H9 (cell line): Measurements from ENCODE around the gene LEMD3. TPM values are rescaled to one million over a fixed set of nuclear protein-coding genes. Genes with fewer than 3 reads are reported as not detected.

Source experiments
- DNase-seq: peaks from one replicate; pipeline ENCODE4 v3.0.0-alpha.2; 2017
- H2AFZ ChIP-seq: one replicate; pipeline ENCODE4 v1.6.1; 2013; ENCODE audit warnings: mild to moderate bottlenecking, low read length, control low read depth, moderate library complexity
- H2AK5ac ChIP-seq: 2 replicates; pipeline ENCODE4 v1.6.1; 2013; ENCODE audit warnings: low read length, control low read depth, mixed read lengths; ENCODE audit not compliant: insufficient read length
- H2BK120ac ChIP-seq: one replicate; pipeline ENCODE4 v1.6.1; 2013; ENCODE audit warnings: low read depth, mild to moderate bottlenecking, low read length, control low read depth, inconsistent platforms; ENCODE audit not compliant: poor library complexity, severe bottlenecking
- H2BK12ac ChIP-seq: 2 replicates; pipeline ENCODE4 v1.6.1; 2013; ENCODE audit warnings: low read length, control low read depth, mixed read lengths, low read depth; ENCODE audit not compliant: insufficient read length
- H2BK15ac ChIP-seq: 2 replicates; pipeline ENCODE4 v1.6.1; 2013; ENCODE audit warnings: low read depth, low read length, control low read depth
- H2BK20ac ChIP-seq: one replicate; pipeline ENCODE4 v1.6.1; 2013; ENCODE audit warnings: low read depth, mild to moderate bottlenecking, low read length, control low read depth, inconsistent platforms; ENCODE audit not compliant: poor library complexity, severe bottlenecking
- H2BK5ac ChIP-seq: 2 replicates; pipeline ENCODE4 v1.6.1; 2013; ENCODE audit warnings: low read length, control low read depth, mixed read lengths; ENCODE audit not compliant: insufficient read length
- H3K14ac ChIP-seq: 2 replicates; pipeline ENCODE4 v1.6.1; 2013; ENCODE audit warnings: low read length, control low read depth; ENCODE audit not compliant: insufficient read depth
- H3K18ac ChIP-seq: 2 replicates; pipeline ENCODE4 v1.6.1; 2013; ENCODE audit warnings: low read depth, mild to moderate bottlenecking, mixed read lengths, low read length, control low read depth; ENCODE audit not compliant: insufficient read length
- H3K23ac ChIP-seq: 2 replicates; pipeline ENCODE4 v1.6.1; 2013; ENCODE audit warnings: low read length, control low read depth, mixed read lengths, low read depth; ENCODE audit not compliant: insufficient read length
- H3K23me2 ChIP-seq: 2 replicates; pipeline ENCODE4 v1.6.1; 2013; ENCODE audit warnings: low read depth, mild to moderate bottlenecking, mixed read lengths, low read length, control low read depth; ENCODE audit not compliant: insufficient read length, poor library complexity, severe bottlenecking
- H3K27ac ChIP-seq: 2 replicates; pipeline ENCODE4 v1.5.1; 2013; ENCODE audit warnings: low read length, control low read depth, mixed read lengths, low read depth; ENCODE audit not compliant: insufficient read length
- H3K27me3 ChIP-seq: 2 replicates; pipeline ENCODE4 v1.6.1; 2013; ENCODE audit warnings: low read length, control low read depth, inconsistent platforms; ENCODE audit not compliant: insufficient read depth
- H3K4ac ChIP-seq: 2 replicates; pipeline ENCODE4 v1.6.1; 2013; ENCODE audit warnings: low read depth, mild to moderate bottlenecking, control low read depth, inconsistent platforms, low read length, moderate library complexity
- H3K4me1 ChIP-seq: 2 replicates; pipeline ENCODE4 v1.6.1; 2013; ENCODE audit warnings: low read length, control low read depth, inconsistent platforms; ENCODE audit not compliant: insufficient read depth
- H3K4me2 ChIP-seq: 2 replicates; pipeline ENCODE4 v1.6.1; 2013; ENCODE audit warnings: low read length, control low read depth, mixed read lengths; ENCODE audit not compliant: insufficient read length, insufficient read depth
- H3K56ac ChIP-seq: 2 replicates; pipeline ENCODE4 v1.6.1; 2013; ENCODE audit warnings: low read depth, mild to moderate bottlenecking, mixed read lengths, low read length, control low read depth; ENCODE audit not compliant: insufficient read length
- H3K79me1 ChIP-seq: 2 replicates; pipeline ENCODE4 v1.6.1; 2013; ENCODE audit warnings: low read depth, mild to moderate bottlenecking, moderate library complexity, low read length, control low read depth, inconsistent platforms; ENCODE audit not compliant: insufficient read depth, poor library complexity, severe bottlenecking
- H3K79me2 ChIP-seq: 2 replicates; pipeline ENCODE4 v1.6.1; 2013; ENCODE audit warnings: low read length, control low read depth, inconsistent platforms; ENCODE audit not compliant: insufficient read depth
- H3K9ac ChIP-seq: 2 replicates; pipeline ENCODE4 v1.6.1; 2013; ENCODE audit warnings: low read length, control low read depth, mixed read lengths; ENCODE audit not compliant: insufficient read length; ENCODE audit errors: extremely low read depth
- H3K9me3 ChIP-seq: one replicate; pipeline ENCODE4 v1.6.1; 2013; ENCODE audit warnings: low read depth, low read length, inconsistent platforms; ENCODE audit not compliant: control insufficient read depth
- H3T11ph ChIP-seq: one replicate; pipeline ENCODE4 v1.6.1; 2013; ENCODE audit warnings: mild to moderate bottlenecking, low read length, control low read depth, inconsistent platforms
- H4K20me1 ChIP-seq: one replicate; pipeline ENCODE4 v1.6.1; 2013; ENCODE audit not compliant: control insufficient read depth, insufficient read length, insufficient read depth
- H4K5ac ChIP-seq: 2 replicates; pipeline ENCODE4 v1.6.1; 2013; ENCODE audit warnings: low read depth, mild to moderate bottlenecking, mixed read lengths, low read length, control low read depth; ENCODE audit not compliant: insufficient read length
- H4K8ac ChIP-seq: replicated peaks from 2 replicates; pipeline ENCODE4 v1.6.1; 2013; ENCODE audit warnings: low read length, control low read depth, mixed read lengths, low read depth; ENCODE audit not compliant: insufficient read length
- H4K91ac ChIP-seq: 2 replicates; pipeline ENCODE4 v1.6.1; 2013; ENCODE audit warnings: low read depth, mild to moderate bottlenecking, moderate library complexity, mixed read lengths, low read length, control low read depth; ENCODE audit not compliant: insufficient read length
- H3K27ac Mint-ChIP-seq, 3 experiments: 2 replicates in 2 of 3; 3 replicates in 1 of 3; pipeline ENCODE4 v1.8.0; 2020 to 2021; ENCODE audit warnings: mixed read lengths in 3 of 3, mild to moderate bottlenecking in 1 of 3, moderate library complexity in 1 of 3
- H3K27me3 Mint-ChIP-seq: 2 replicates; pipeline ENCODE4 v1.8.0; 2021; ENCODE audit warnings: low read depth, mild to moderate bottlenecking, moderate library complexity, mixed read lengths
- H3K36me3 Mint-ChIP-seq, 3 experiments: 2 replicates in 2 of 3; 3 replicates in 1 of 3; pipeline ENCODE4 v1.8.0; 2020 to 2021; ENCODE audit warnings: low read depth in 3 of 3, mixed read lengths in 3 of 3; ENCODE audit not compliant: insufficient read depth in 1 of 3
- H3K4me1 Mint-ChIP-seq, 2 experiments: 2 replicates each; pipeline ENCODE4 v1.8.0; 2020; ENCODE audit warnings: mixed read lengths in 2 of 2
- H3K4me3 Mint-ChIP-seq, 2 experiments: 2 replicates in 1 of 2; 3 replicates in 1 of 2; pipeline ENCODE4 v1.8.0; 2020 to 2021; ENCODE audit warnings: mild to moderate bottlenecking in 2 of 2, mixed read lengths in 2 of 2, moderate library complexity in 1 of 2
- H3K9me3 Mint-ChIP-seq, 2 experiments: 2 replicates in 1 of 2; 3 replicates in 1 of 2; pipeline ENCODE4 v1.8.0; 2020; ENCODE audit warnings: mild to moderate bottlenecking in 2 of 2, mixed read lengths in 2 of 2, moderate library complexity in 1 of 2
- CTCF ChIP-seq: fragments of 200-600 bp; sonication (generic); conservative IDR thresholded peaks from 3 replicates; pipeline ENCODE4 v1.8.0; 2021; ENCODE audit warnings: antibody characterized with exemption, mild to moderate bottlenecking
- total RNA-seq: library from RNA; stranded (reverse); gene quantifications from 2 replicates; pipeline ENCODE4 v1.2.1, GENCODE V29; 2021

LEMD3 gene
- total RNA-seq, 1 experiment from 2014 or later = 38.1 TPM

- Histone ChIP-seq H3K27ac (no peak overlapping the region), H2BK15ac (no peak overlapping the region), H4K5ac (no peak overlapping the region), H3K4me1 (no peaks in the 10 kb centered on the region), H4K20me1 (no peaks in the 10 kb centered on the region), H2BK5ac (no peak overlapping the region), H3K4me2 (no peak overlapping the region), H3K4ac (no peak overlapping the region), H4K91ac (no peak overlapping the region), H2BK20ac (no peak overlapping the region), H4K8ac (no peak overlapping the region), H3T11ph (no peak overlapping the region), H2AK5ac (no peak overlapping the region), H3K27me3 (no peaks in the 10 kb centered on the region), H2BK120ac (no peak overlapping the region), H3K9ac (no peak overlapping the region), H2AFZ (no peak overlapping the region), H3K56ac (no peak overlapping the region), H3K18ac (no peak overlapping the region), H3K79me1 (no peaks in the 10 kb centered on the region), H3K79me2 (no peaks in the 10 kb centered on the region), H2BK12ac (no peak overlapping the region), H3K14ac (no peak overlapping the region), H3K23ac (no peak overlapping the region), H3K9me3 (no peaks in the 10 kb centered on the region), H3K23me2 (peaks cover 3% of the 10 kb centered on the region)
- Mint-ChIP-seq H3K9me3 (peaks cover 5 to 12% of the 10 kb centered on the region in 2 experiments; a peak in 4 of 5 replicates), H3K27me3 (peaks cover 47% of the 10 kb centered on the region), H3K4me3 (no peak overlapping the region), H3K4me1 (no peaks in the 10 kb centered on the region), H3K36me3 (peaks cover 0 to 8% (median 5%) of the 10 kb centered on the region in 3 experiments; a peak in 3 of 7 replicates), H3K27ac (no peak overlapping the region)
- TF ChIP-seq CTCF = no peak
- DNase-seq = no peak
These were observed 4.6 kb upstream of the LEMD3 start for GRCh38 chr12:65164774-65165173.
